Right atrium auricular region (tissue), 2 donors: ENCODE measurements around the gene SRRM1. TPM values are rescaled to one million over a fixed set of nuclear protein-coding genes. Genes with fewer than 3 reads are reported as not detected.

Experiments used
- DNase-seq: peaks from one replicate; pipeline ENCODE4 v3.0.0-alpha.2; 2019; ENCODE audit warnings: low spot score
- H3K27ac ChIP-seq, 2 donors: fragments of 200-600 bp; sonication (generic); 1 replicate in 1 of 2; 2 replicates in 1 of 2; pipeline ENCODE4 v1.5.1; 2016 to 2019
- H3K27me3 ChIP-seq, 2 donors: fragments of 200-600 bp; sonication (generic); one replicate each; pipeline versions ENCODE4 v1.5.1 to v1.6.0; 2017 to 2019
- H3K36me3 ChIP-seq: fragments of 200-600 bp; sonication (generic); one replicate; pipeline ENCODE4 v1.5.1; 2016
- H3K4me1 ChIP-seq, 2 donors: fragments of 200-600 bp; sonication (generic); one replicate each; pipeline versions ENCODE4 v1.5.1 to v1.6.0; 2017 to 2019
- H3K4me3 ChIP-seq, 2 donors: fragments of 200-600 bp; sonication (generic); 1 replicate in 1 of 2; 2 replicates in 1 of 2; pipeline ENCODE4 v1.5.1; 2017 to 2019; ENCODE audit warnings: mild to moderate bottlenecking in 1 of 2, moderate library complexity in 1 of 2
- H3K9me3 ChIP-seq, 2 donors: fragments of 200-600 bp; sonication (generic); one replicate each; pipeline ENCODE4 v1.5.1; 2019
- total RNA-seq, 2 donors: library from RNA; depleted of rRNA; stranded (reverse); fragments of >200 nt; gene quantifications; one replicate each; pipeline ENCODE4 v1.1.0, GENCODE V29; 2016
- TF ChIP-seq, protein P1 (sequence below), 2 donors: fragments of 200-600 bp; sonication (generic); IDR thresholded peaks; one replicate each; pipeline ENCODE4 v1.5.1; 2019; ENCODE audit warnings: antibody characterized with exemption in 2 of 2

The SRRM1 gene
- total RNA-seq: 10 to 100 TPM; 49.5 to 50.5 TPM

- Histone ChIP-seq H3K4me3 (peak within 1 kb of the TSS; percentile 91), H3K9me3 (no peaks in the 10 kb centered on the region), H3K27me3 (no peaks in the 10 kb centered on the region), H3K36me3 (peaks cover 19% of the 10 kb centered on the region), H3K4me1 (peaks cover 0 to 29% of the 10 kb centered on the region in 2 donors), H3K27ac (peak within 1 kb of the TSS; percentile 97 to 100)
- peak; percentile 100 for DNase-seq
- TF ChIP-seq, protein P1, sequence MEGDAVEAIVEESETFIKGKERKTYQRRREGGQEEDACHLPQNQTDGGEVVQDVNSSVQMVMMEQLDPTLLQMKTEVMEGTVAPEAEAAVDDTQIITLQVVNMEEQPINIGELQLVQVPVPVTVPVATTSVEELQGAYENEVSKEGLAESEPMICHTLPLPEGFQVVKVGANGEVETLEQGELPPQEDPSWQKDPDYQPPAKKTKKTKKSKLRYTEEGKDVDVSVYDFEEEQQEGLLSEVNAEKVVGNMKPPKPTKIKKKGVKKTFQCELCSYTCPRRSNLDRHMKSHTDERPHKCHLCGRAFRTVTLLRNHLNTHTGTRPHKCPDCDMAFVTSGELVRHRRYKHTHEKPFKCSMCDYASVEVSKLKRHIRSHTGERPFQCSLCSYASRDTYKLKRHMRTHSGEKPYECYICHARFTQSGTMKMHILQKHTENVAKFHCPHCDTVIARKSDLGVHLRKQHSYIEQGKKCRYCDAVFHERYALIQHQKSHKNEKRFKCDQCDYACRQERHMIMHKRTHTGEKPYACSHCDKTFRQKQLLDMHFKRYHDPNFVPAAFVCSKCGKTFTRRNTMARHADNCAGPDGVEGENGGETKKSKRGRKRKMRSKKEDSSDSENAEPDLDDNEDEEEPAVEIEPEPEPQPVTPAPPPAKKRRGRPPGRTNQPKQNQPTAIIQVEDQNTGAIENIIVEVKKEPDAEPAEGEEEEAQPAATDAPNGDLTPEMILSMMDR (IDR thresholded peaks at IDR 0.05): no peak
Measured at GRCh38 chr1:24642481-24643362, at the start of gene SRRM1. Gene SRRM1, plus strand, starts transcription at chr1:24643302. Its CDS starts 25 bp downstream, at chr1:24643327.

DNA sequence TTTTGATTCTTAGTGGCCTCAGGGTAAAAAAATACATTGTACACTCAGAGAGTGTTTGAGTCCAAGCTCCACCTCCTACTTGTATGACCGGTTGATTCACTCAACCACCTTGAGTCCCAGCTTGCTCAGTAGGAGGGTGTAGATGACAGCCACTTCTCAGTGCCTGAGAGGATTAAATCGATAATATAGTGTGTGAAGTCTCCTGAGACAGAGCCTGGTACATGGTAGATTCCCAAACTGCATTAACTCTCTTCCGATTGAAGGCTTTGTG, 48.8 kb upstream of the SRRM1 start:
- Histone ChIP-seq H3K27ac (no peak overlapping the region), H3K9me3 (no peaks in the 10 kb centered on the region), H3K27me3 (no peaks in the 10 kb centered on the region), H3K36me3 (no peaks in the 10 kb centered on the region), H3K4me3 (no peak overlapping the region), H3K4me1 (no peaks in the 10 kb centered on the region)
- no peak for DNase-seq
- TF ChIP-seq, protein P1 (IDR thresholded peaks at IDR 0.05): no peak

DNA sequence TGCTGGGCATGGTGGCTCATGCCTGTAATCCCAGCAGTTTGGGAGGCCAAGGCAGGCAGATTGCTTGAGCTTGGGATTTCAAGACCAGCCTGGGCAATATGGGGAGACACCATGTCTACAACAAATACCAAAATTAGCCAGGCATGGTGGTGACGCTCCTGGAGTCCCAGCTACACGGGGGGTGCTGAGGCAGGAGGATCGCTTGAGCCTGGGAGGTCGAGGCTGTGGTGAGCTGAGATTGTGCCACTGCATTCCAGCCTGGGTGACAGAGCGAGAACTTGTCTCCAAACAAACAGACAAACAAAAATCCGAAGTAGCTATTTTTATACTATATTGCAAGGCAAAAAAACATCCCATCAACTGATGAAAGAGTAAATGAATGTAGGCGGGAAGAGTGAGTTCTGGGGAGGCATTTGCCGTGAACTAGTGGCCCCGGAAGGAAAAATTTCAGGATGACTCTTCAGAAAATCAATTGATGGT, 46.7 kb upstream of the SRRM1 start:
- Histone ChIP-seq H3K27me3 (no peaks in the 10 kb centered on the region), H3K4me3 (no peak overlapping the region), H3K4me1 (no peaks in the 10 kb centered on the region), H3K27ac (no peak overlapping the region), H3K36me3 (no peaks in the 10 kb centered on the region), H3K9me3 (no peaks in the 10 kb centered on the region)
- TF ChIP-seq, protein P1 (IDR thresholded peaks at IDR 0.05): no peak
- DNase-seq: no peak

DNA sequence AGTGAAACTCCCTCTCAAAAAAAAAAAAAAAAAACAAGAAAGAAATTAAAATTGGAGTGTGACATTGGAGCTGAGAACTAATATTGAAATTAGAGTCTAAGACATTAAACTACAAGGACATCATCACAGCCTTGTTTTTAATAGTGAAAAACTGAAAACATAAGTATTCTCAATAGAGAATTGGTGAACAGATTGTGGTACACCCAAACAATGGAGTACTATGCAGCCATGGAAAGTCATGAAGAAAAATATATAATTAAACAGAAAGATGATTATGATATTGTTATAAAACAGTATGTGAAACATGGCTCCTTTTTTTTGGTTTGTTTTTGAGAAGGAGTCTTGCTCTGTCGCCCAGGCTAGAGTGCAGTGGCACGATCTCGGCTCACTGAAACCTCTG, 43.8 kb upstream of the SRRM1 start:
- H3K36me3 ChIP-seq: no peaks in the 10 kb centered on the region
- H3K4me1 ChIP-seq: no peaks in the 10 kb centered on the region
- no peak overlapping the region for H3K4me3 ChIP-seq
- H3K9me3 ChIP-seq: no peaks in the 10 kb centered on the region
- DNase-seq: no peak
- no peaks in the 10 kb centered on the region for H3K27me3 ChIP-seq
- H3K27ac ChIP-seq: no peak overlapping the region
- TF ChIP-seq, protein P1 (IDR thresholded peaks at IDR 0.05): no peak

DNA sequence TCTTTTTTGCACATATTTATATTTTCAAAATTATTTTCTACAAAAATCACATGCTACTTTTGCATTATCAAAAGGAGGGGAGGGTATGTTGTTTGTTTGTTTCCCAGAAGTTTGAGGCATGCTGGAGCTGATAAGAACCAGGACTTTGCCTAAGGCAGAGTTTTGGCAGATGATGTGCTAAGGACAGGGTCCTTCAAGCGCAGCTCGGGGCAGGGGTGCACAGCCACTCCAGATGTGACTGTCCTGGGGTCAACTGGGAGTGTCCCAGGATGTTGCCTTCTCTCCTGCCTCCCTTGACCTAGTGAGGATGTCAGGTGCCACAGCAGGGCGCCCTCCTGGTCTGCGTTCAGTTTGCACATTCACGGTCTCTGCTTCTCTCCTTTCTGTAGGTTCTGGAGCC, 42.6 kb upstream of the SRRM1 start:
- no peaks in the 10 kb centered on the region for H3K27me3 ChIP-seq
- H3K36me3 ChIP-seq: no peaks in the 10 kb centered on the region
- no peaks in the 10 kb centered on the region for H3K4me1 ChIP-seq
- no peak overlapping the region for H3K27ac ChIP-seq
- H3K4me3 ChIP-seq: no peak overlapping the region
- TF ChIP-seq, protein P1 (IDR thresholded peaks at IDR 0.05): no peak
- no peak for DNase-seq
- H3K9me3 ChIP-seq: no peaks in the 10 kb centered on the region
